Measurements from ENCODE around the gene SH3TC1.

The SH3TC1 gene

DNA sequence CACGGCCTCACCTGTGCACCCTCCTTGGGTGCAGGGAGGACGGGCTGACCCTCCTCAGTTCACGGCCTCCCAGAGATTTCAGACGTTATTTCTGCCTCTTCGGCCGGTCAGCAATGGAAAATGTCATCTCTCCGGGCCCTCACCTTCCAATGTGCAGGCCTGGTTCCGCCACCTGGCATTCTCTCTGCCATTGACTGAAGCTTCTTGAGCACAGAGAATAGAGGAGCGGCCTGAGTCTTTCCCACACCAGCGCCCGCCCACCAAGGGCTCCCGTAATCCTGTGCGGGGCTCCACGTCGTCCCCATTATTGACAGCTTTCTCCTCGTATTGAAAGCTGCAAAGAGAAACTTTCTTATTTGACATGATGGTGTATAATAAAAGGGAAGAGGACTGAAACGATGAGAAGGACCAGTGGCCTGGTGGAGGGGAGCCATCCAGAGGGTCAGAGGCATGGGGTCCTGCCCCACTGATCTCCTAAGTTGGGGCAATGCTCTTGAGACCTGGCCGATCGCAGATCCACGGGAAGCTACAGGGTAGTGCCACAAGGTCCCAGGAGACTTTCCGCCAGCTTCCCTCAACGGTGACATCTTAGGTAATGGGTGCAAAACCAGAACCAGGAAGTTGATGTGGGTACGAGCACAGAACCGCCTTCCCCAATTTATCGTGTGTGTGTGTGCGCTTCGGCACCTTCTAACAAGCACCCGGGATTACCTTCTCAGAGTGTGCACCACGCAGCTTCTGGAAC lies 91.0 kb downstream of the SH3TC1 start:
- DNase-seq (ENCODE audit: low read depth) = no peak

DNA sequence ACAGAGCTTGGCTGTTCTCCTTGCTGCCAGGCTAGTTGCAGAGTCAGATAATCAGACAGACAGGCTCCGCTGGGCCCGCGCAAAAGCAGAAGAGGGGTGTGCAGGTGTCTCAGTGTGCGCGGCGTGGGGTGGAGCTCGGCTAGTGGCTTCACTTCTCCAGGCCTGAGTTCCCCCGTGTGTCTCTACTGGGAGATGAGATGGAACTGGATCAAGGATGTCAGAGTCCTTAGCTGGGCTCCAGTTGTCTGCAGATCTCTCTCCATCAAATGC lies 91.5 kb downstream of the SH3TC1 start:
- DNase-seq (ENCODE audit: low read depth) = no peak

Measured in iris pigment epithelial cell (primary cell).